HepG2 (cell line): ENCODE results near the gene GALK2. TPM values are rescaled to one million over a fixed set of nuclear protein-coding genes. Genes with fewer than 3 reads are reported as not detected.

Source experiments
- ATAC-seq: fragments of 200-7000 bp; cut with Tn5 transposase; 3 replicates; pipeline ENCODE4 v1.9.1; 2020; ENCODE audit warnings: mild to moderate bottlenecking, moderate library complexity
- BruUV-seq: library from RNA; stranded (reverse); fragments of 400-500 nt; replicated peaks from 2 replicates; lab custom pipeline; 2021; lab: Mats Ljungman, UMichigan
- CTCF ChIA-PET: fragments of 300-600 bp; formaldehyde crosslinking; extraction: SDS; loops from one replicate; lab custom pipeline; 2021; ENCODE audit warnings: low total read pairs, inconsistent platforms, low intra/inter-chr PET ratio; lab: Yijun Ruan, JAX
- POLR2A ChIA-PET: fragments of 350-600 bp; sonication (Branson Sonifier 250); formaldehyde crosslinking; loops from one replicate; lab custom pipeline; 2020; ENCODE audit warnings: antibody characterized with exemption, inconsistent platforms; lab: Yijun Ruan, JAX
- DNase-seq: peaks from one replicate; pipeline ENCODE4 v3.0.0-alpha.2; 2015; ENCODE audit warnings: low spot score
- FAIRE-seq: peaks from 3 replicates; lab custom pipeline; 2011; peaks lifted over from hg19 to GRCh38; lab: Jason Lieb, UNC
- H2AFZ ChIP-seq: one replicate; pipeline ENCODE4 v1.6.1; 2011; ENCODE audit warnings: low read length, inconsistent platforms
- H3K27ac ChIP-seq: fragments of 300-600 bp; 3 replicates; pipeline ENCODE4 v1.8.0; 2011; ENCODE audit warnings: mixed run types, mild to moderate bottlenecking, mixed read lengths, low read length, inconsistent platforms; ENCODE audit not compliant: insufficient read depth; ENCODE audit errors: extremely low read length
- H3K27me3 ChIP-seq, 2 experiments: fragments of 200-600 bp in 1 of 2; 2 replicates in 1 of 2; 3 replicates in 1 of 2; pipeline versions ENCODE4 v1.6.0 to v1.8.0; 2011; ENCODE audit warnings: low read length in 2 of 2, mild to moderate bottlenecking in 2 of 2, moderate library complexity in 2 of 2, inconsistent platforms in 1 of 2; ENCODE audit not compliant: insufficient read depth in 2 of 2, control insufficient read depth in 1 of 2
- H3K36me3 ChIP-seq, 2 experiments: fragments of 200-600 bp in 1 of 2; replicated peaks in 1 of 2; 2 replicates in 1 of 2; 3 replicates in 1 of 2; pipeline versions ENCODE4 v1.5.1 to v1.8.0; 2011; ENCODE audit warnings: low read length in 2 of 2, inconsistent platforms in 1 of 2; ENCODE audit not compliant: insufficient read depth in 2 of 2, control insufficient read depth in 1 of 2
- H3K4me1 ChIP-seq: 2 replicates; pipeline ENCODE4 v1.5.1; 2012; ENCODE audit warnings: low read length, inconsistent platforms; ENCODE audit not compliant: insufficient read depth
- H3K4me2 ChIP-seq: 2 replicates; pipeline ENCODE4 v1.6.0; 2011; ENCODE audit warnings: low read depth, low read length, inconsistent platforms
- H3K4me3 ChIP-seq, 3 experiments: fragments of 200-600 bp in 1 of 3; sonication (generic), shearing (Covaris generic) in 1 of 3; replicated peaks in 1 of 3; 2 replicates each; pipeline ENCODE4 v1.5.1; 2011 to 2016; ENCODE audit warnings: low read length in 3 of 3, inconsistent platforms in 2 of 3, low read depth in 2 of 3, mild to moderate bottlenecking in 2 of 3, control low read depth in 1 of 3, mixed read lengths in 1 of 3; ENCODE audit not compliant: insufficient read depth in 1 of 3
- H3K79me2 ChIP-seq: one replicate; pipeline ENCODE4 v1.6.1; 2011; ENCODE audit warnings: low read length, inconsistent platforms; ENCODE audit not compliant: insufficient read depth
- H3K9ac ChIP-seq: 2 replicates; pipeline ENCODE4 v1.6.0; 2011; ENCODE audit warnings: mild to moderate bottlenecking, low read depth, low read length, inconsistent platforms; ENCODE audit not compliant: insufficient read depth
- H3K9me3 ChIP-seq: 2 replicates; pipeline ENCODE4 v1.5.1; 2012; ENCODE audit warnings: mild to moderate bottlenecking, low read length
- H4K20me1 ChIP-seq: 2 replicates; pipeline ENCODE4 v1.6.0; 2011; ENCODE audit warnings: inconsistent platforms, mild to moderate bottlenecking, low read length, moderate library complexity; ENCODE audit not compliant: insufficient read depth
- EED ChIP-seq: sonication (generic); formaldehyde crosslinking; IDR thresholded peaks from 2 replicates; pipeline ENCODE4 v1.5.0; 2020; ENCODE audit warnings: mild to moderate bottlenecking, missing genetic modification reagents
- HMG20B ChIP-seq: conservative IDR thresholded peaks from 2 replicates; pipeline ENCODE4 v1.6.1; 2016; ENCODE audit warnings: missing genetic modification reagents, missing compliant biosample characterization
- NCOA5 ChIP-seq: sonication (generic); formaldehyde crosslinking; IDR thresholded peaks from 2 replicates; pipeline ENCODE4 v1.4.0; 2020; ENCODE audit warnings: missing genetic modification reagents
- REPIN1 ChIP-seq: sonication (generic); formaldehyde crosslinking; IDR thresholded peaks from 2 replicates; pipeline ENCODE4 v1.8.0; 2022; ENCODE audit warnings: missing genetic modification reagents, low read depth, mild to moderate bottlenecking, borderline replicate concordance
- SAP130 ChIP-seq: IDR thresholded peaks from 2 replicates; pipeline ENCODE4 v1.6.1; 2016; ENCODE audit warnings: low read depth
- STAT5B ChIP-seq: sonication (generic); formaldehyde crosslinking; IDR thresholded peaks from 2 replicates; pipeline ENCODE4 v1.4.0; 2020; ENCODE audit warnings: missing genetic modification reagents
- ZBTB7A ChIP-seq: sonication (generic); formaldehyde crosslinking; IDR thresholded peaks from 2 replicates; pipeline ENCODE4 v1.8.0; 2022; ENCODE audit warnings: mild to moderate bottlenecking, missing genetic modification reagents
- ZMYM3 ChIP-seq: sonication (generic); formaldehyde crosslinking; IDR thresholded peaks from 2 replicates; pipeline ENCODE4 v1.5.1; 2020; ENCODE audit warnings: mild to moderate bottlenecking, missing genetic modification reagents
- ZNF335 ChIP-seq: sonication (generic); formaldehyde crosslinking; IDR thresholded peaks from 2 replicates; pipeline ENCODE4 v1.4.0; 2020; ENCODE audit warnings: missing genetic modification reagents
- ZNF766 ChIP-seq: sonication (generic); formaldehyde crosslinking; IDR thresholded peaks from 2 replicates; pipeline ENCODE4 v1.5.0; 2020; ENCODE audit warnings: missing genetic modification reagents, borderline replicate concordance
- ZZZ3 ChIP-seq: sonication (generic); formaldehyde crosslinking; IDR thresholded peaks from 2 replicates; pipeline ENCODE4 v1.4.0; 2020; ENCODE audit warnings: missing genetic modification reagents, mild to moderate bottlenecking, borderline replicate concordance
- WGBS: methylation state at CpG from one replicate; pipeline ENCODE4 v1.1.6; 2017; ENCODE audit warnings: low lambda C conversion rate; 5-methylcytosine and 5-hydroxymethylcytosine counted together
- in situ Hi-C: cut with HindIII; loops from 2 replicates; pipeline ENCODE4 v1.10.0; 2017; ENCODE audit warnings: low pct_unique_long_range_greater_than_20kb; ENCODE audit not compliant: extremely low pct_ligation_motif_present
- intact Hi-C: fragments of 100-400 bp; cut with micrococcal nuclease; formaldehyde crosslinking; loops from one replicate; pipeline ENCODE4 v1.10.0; 2022; ENCODE audit not compliant: unreplicated experiment
- polyA plus RNA-seq, 8 experiments: library from polyadenylated mRNA; depleted of rRNA in 3 of 8; stranded (reverse) in 7 of 8; unstranded in 1 of 8; fragments of >200 nt; fragmentation: Illumina TruSeq in 4 of 8; extraction: Trizol in 4 of 8; gene quantifications; 2 replicates each; pipeline versions ENCODE4 v1.2.1 to v1.2.3, GENCODE V29; 2011 to 2016; ENCODE audit warnings: low read depth in 4 of 8, missing spikeins in 1 of 8, mixed read lengths in 1 of 8; ENCODE audit not compliant: insufficient read depth in 1 of 8
- total RNA-seq, 5 experiments: library from RNA; depleted of rRNA; stranded (reverse); fragments of >200 nt; fragmentation: Illumina TruSeq; extraction: Trizol; gene quantifications; 2 replicates each; pipeline ENCODE4 v1.2.3, GENCODE V29; 2016; ENCODE audit warnings: low read depth in 1 of 5
- TF ChIP-seq, protein P1 (sequence below): sonication (generic); formaldehyde crosslinking; IDR thresholded peaks from 2 replicates; pipeline ENCODE4 v1.5.0; 2020; ENCODE audit warnings: missing genetic modification reagents
- TF ChIP-seq, protein P2 (sequence below): sonication (generic); formaldehyde crosslinking; IDR thresholded peaks from 2 replicates; pipeline ENCODE4 v1.9.0; 2021; ENCODE audit warnings: missing genetic modification reagents, mild to moderate bottlenecking, borderline replicate concordance
- TF ChIP-seq, protein P3 (sequence below): IDR thresholded peaks from 2 replicates; pipeline ENCODE4 v1.6.1; 2018; ENCODE audit warnings: missing genetic modification reagents
- TF ChIP-seq, protein P4 (sequence below): sonication (generic); formaldehyde crosslinking; IDR thresholded peaks from 2 replicates; pipeline ENCODE4 v1.4.0; 2020; ENCODE audit warnings: missing genetic modification reagents, borderline replicate concordance

GALK2 gene
- total and polyA plus RNA-seq, 2 of the 13 experiments (the other 11 are each of a cell fraction or from before 2014, with no cell fraction given), result 17.6 to 32.8 TPM

DNA sequence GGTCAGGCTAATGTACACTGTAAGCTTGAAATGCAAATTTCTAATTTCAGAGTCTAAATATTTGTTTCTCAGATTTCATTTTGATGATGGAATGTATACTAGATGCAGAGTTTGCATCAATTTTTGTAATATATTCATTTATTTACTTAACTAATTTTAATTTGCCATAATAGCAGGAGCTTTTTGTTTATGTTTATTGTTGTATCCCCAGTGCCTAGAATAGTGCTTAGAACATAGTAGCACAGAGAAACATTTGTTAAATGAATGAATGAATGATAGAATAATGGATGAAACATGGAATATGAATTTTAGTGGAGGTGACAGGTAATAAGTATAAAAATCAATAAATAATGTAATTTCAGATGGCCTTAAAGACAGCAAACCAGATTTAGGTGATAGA, 5.2 kb upstream of the GALK2 start:
- Histone ChIP-seq H3K9me3 (no peaks in the 10 kb centered on the region), H3K4me3 (no peak overlapping the region), H4K20me1 (no peaks in the 10 kb centered on the region), H3K36me3 (0 out of 5 replicates have a peak, but pooled peaks cover 0 to 3% of the 10 kb centered on the region in 2 experiments), H3K9ac (no peak overlapping the region), H3K79me2 (no peaks in the 10 kb centered on the region), H3K27me3 (no peaks in the 10 kb centered on the region), H3K4me2 (no peak overlapping the region), H3K27ac (no peak overlapping the region), H2AFZ (no peak overlapping the region), H3K4me1 (peaks cover 6% of the 10 kb centered on the region)
- DNase-seq, result no peak
- CTCF ChIA-PET, result no interaction called here
- in situ Hi-C loops, result no loop called here
- no peak for FAIRE-seq
- BruUV-seq, result no TSS peak
- intact Hi-C loops, result no loop called here
- TF ChIP-seq SAP130 (CRISPR knock-in tag) (no peak), ZNF335 (no peak), NCOA5 (no peak)
- no peak for ATAC-seq
- POLR2A ChIA-PET, result no interaction called here

DNA sequence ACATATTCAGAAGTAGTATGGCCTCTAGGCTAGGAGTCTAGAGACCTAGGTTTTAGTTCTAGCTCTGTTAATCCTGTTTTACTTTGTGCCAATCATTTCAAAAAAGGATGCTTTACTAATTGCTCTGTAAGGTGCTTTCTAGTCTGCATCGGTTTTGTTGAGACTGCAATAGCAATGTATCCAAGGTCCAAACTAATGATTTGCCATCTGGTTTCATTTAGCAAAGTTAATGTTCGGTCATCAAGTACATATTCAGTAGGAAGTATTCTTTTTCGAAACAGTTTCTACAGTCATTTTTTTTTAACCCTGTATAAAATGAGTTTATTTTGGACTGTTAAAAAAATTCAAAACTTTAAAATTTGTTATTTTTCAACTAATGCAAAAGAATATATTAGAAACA, 2.0 kb upstream of the GALK2 start:
- no peaks in the 10 kb centered on the region for H3K9me3 ChIP-seq
- H3K4me2 ChIP-seq, result no peak overlapping the region
- H3K27me3 ChIP-seq, result no peaks in the 10 kb centered on the region
- FAIRE-seq (no peak), ATAC-seq (no peak), DNase-seq (no peak)
- WGBS, result 92% methylated on average over 3 of the region's 3 CpGs
- no peaks in the 10 kb centered on the region for H3K36me3 ChIP-seq
- BruUV-seq, result no TSS peak
- CTCF ChIA-PET, result no interaction called here
- POLR2A ChIA-PET, result no interaction called here
- peaks cover 15% of the 10 kb centered on the region for H3K79me2 ChIP-seq
- peaks cover 18% of the 10 kb centered on the region for H3K4me1 ChIP-seq
- no peaks in the 10 kb centered on the region for H4K20me1 ChIP-seq
- intact Hi-C loops (no loop called here), in situ Hi-C loops (no loop called here)
- H3K9ac ChIP-seq, result no peak overlapping the region
- H3K4me3 ChIP-seq, result no peak overlapping the region
- no peak overlapping the region for H3K27ac ChIP-seq
- no peak overlapping the region for H2AFZ ChIP-seq
- TF ChIP-seq ZNF766, result no peak
- no peak for TF ChIP-seq ZZZ3 (CRISPR knock-in tag)
- no peak for TF ChIP-seq ZMYM3
- TF ChIP-seq ZBTB7A, result no peak
- TF ChIP-seq STAT5B (CRISPR knock-in tag), result no peak
- no peak for TF ChIP-seq HMG20B (CRISPR knock-in tag)
- TF ChIP-seq SAP130 (CRISPR knock-in tag), result no peak
- TF ChIP-seq, protein P1, sequence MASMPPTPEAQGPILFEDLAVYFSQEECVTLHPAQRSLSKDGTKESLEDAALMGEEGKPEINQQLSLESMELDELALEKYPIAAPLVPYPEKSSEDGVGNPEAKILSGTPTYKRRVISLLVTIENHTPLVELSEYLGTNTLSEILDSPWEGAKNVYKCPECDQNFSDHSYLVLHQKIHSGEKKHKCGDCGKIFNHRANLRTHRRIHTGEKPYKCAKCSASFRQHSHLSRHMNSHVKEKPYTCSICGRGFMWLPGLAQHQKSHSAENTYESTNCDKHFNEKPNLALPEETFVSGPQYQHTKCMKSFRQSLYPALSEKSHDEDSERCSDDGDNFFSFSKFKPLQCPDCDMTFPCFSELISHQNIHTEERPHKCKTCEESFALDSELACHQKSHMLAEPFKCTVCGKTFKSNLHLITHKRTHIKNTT (CRISPR knock-in tag), result no peak
- TF ChIP-seq, protein P2, sequence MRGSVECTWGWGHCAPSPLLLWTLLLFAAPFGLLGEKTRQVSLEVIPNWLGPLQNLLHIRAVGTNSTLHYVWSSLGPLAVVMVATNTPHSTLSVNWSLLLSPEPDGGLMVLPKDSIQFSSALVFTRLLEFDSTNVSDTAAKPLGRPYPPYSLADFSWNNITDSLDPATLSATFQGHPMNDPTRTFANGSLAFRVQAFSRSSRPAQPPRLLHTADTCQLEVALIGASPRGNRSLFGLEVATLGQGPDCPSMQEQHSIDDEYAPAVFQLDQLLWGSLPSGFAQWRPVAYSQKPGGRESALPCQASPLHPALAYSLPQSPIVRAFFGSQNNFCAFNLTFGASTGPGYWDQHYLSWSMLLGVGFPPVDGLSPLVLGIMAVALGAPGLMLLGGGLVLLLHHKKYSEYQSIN (CRISPR knock-in tag), result no peak
- TF ChIP-seq, protein P3, sequence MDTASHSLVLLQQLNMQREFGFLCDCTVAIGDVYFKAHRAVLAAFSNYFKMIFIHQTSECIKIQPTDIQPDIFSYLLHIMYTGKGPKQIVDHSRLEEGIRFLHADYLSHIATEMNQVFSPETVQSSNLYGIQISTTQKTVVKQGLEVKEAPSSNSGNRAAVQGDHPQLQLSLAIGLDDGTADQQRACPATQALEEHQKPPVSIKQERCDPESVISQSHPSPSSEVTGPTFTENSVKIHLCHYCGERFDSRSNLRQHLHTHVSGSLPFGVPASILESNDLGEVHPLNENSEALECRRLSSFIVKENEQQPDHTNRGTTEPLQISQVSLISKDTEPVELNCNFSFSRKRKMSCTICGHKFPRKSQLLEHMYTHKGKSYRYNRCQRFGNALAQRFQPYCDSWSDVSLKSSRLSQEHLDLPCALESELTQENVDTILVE (CRISPR knock-in tag), result no peak
- no peak for TF ChIP-seq EED (CRISPR knock-in tag)
- TF ChIP-seq REPIN1 (CRISPR knock-in tag), result no peak
- TF ChIP-seq, protein P4, sequence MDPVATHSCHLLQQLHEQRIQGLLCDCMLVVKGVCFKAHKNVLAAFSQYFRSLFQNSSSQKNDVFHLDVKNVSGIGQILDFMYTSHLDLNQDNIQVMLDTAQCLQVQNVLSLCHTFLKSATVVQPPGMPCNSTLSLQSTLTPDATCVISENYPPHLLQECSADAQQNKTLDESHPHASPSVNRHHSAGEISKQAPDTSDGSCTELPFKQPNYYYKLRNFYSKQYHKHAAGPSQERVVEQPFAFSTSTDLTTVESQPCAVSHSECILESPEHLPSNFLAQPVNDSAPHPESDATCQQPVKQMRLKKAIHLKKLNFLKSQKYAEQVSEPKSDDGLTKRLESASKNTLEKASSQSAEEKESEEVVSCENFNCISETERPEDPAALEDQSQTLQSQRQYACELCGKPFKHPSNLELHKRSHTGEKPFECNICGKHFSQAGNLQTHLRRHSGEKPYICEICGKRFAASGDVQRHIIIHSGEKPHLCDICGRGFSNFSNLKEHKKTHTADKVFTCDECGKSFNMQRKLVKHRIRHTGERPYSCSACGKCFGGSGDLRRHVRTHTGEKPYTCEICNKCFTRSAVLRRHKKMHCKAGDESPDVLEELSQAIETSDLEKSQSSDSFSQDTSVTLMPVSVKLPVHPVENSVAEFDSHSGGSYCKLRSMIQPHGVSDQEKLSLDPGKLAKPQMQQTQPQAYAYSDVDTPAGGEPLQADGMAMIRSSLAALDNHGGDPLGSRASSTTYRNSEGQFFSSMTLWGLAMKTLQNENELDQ (CRISPR knock-in tag), result no peak
